GM23338 (cell line): Measurements from ENCODE around the gene TMEM30A. TPM values are rescaled to one million over a fixed set of nuclear protein-coding genes. Genes with fewer than 3 reads are reported as not detected.

ENCODE experiments used
- ATAC-seq: fragments of 200-7000 bp; cut with Tn5 transposase; 3 replicates; pipeline ENCODE4 v1.9.1; 2020
- DNase-seq: peaks from one replicate; pipeline ENCODE4 v3.0.0-alpha.2; 2015; ENCODE audit warnings: low spot score
- H2AFZ ChIP-seq: fragments of 200-600 bp; sonication (generic); 2 replicates; pipeline ENCODE4 v1.8.0; 2016; ENCODE audit warnings: antibody characterized with exemption, mild to moderate bottlenecking, moderate library complexity
- H3F3A ChIP-seq: fragments of 200-600 bp; sonication (generic); replicated peaks from 2 replicates; pipeline ENCODE4 v1.8.0; 2017; ENCODE audit warnings: antibody characterized with exemption, mixed run types, low read depth
- H3K27ac ChIP-seq: fragments of 200-600 bp; sonication (generic); 2 replicates; pipeline ENCODE4 v1.6.1; 2016; ENCODE audit warnings: low read depth
- H3K27me3 ChIP-seq: fragments of 200-600 bp; sonication (generic); 2 replicates; pipeline ENCODE4 v1.8.0; 2016; ENCODE audit warnings: mild to moderate bottlenecking, mixed run types, moderate library complexity; ENCODE audit not compliant: insufficient read depth
- H3K36me3 ChIP-seq: fragments of 200-600 bp; sonication (generic); 2 replicates; pipeline ENCODE4 v1.8.0; 2016; ENCODE audit warnings: mild to moderate bottlenecking; ENCODE audit not compliant: insufficient read depth
- H3K4me1 ChIP-seq: fragments of 200-600 bp; sonication (generic); 2 replicates; pipeline ENCODE4 v1.8.0; 2016; ENCODE audit warnings: mild to moderate bottlenecking, moderate library complexity; ENCODE audit not compliant: insufficient read depth
- H3K4me2 ChIP-seq: fragments of 200-600 bp; sonication (generic); 2 replicates; pipeline ENCODE4 v1.7.1; 2017; ENCODE audit warnings: mixed run types
- H3K4me3 ChIP-seq: fragments of 200-600 bp; sonication (generic); 2 replicates; pipeline ENCODE4 v1.6.1; 2016; ENCODE audit warnings: mixed run types
- H3K79me2 ChIP-seq: fragments of 200-600 bp; sonication (generic); replicated peaks from 2 replicates; pipeline ENCODE4 v1.8.0; 2017; ENCODE audit warnings: mild to moderate bottlenecking; ENCODE audit not compliant: insufficient read depth
- H3K9me2 ChIP-seq: fragments of 200-600 bp; sonication (generic); 2 replicates; pipeline ENCODE4 v1.8.0; 2017; ENCODE audit not compliant: insufficient read depth
- H4K20me1 ChIP-seq: fragments of 200-600 bp; sonication (generic); replicated peaks from 2 replicates; pipeline ENCODE4 v1.8.0; 2017; ENCODE audit warnings: mild to moderate bottlenecking; ENCODE audit not compliant: insufficient read depth
- H3K27ac Mint-ChIP-seq: 2 replicates; pipeline ENCODE4 v1.8.0; 2020; ENCODE audit warnings: inconsistent platforms, mild to moderate bottlenecking, moderate library complexity, mixed read lengths
- H3K27me3 Mint-ChIP-seq: 3 replicates; pipeline ENCODE4 v1.8.0; 2022; ENCODE audit warnings: low read depth, mild to moderate bottlenecking, moderate library complexity, mixed read lengths, inconsistent platforms; ENCODE audit not compliant: insufficient read depth, poor library complexity
- H3K36me3 Mint-ChIP-seq: 3 replicates; pipeline ENCODE4 v1.8.0; 2021; ENCODE audit warnings: low read depth, mild to moderate bottlenecking, inconsistent platforms, moderate library complexity, mixed read lengths
- H3K4me1 Mint-ChIP-seq: 3 replicates; pipeline ENCODE4 v1.8.0; 2020; ENCODE audit warnings: mild to moderate bottlenecking, inconsistent platforms, mixed read lengths
- H3K4me3 Mint-ChIP-seq: 3 replicates; pipeline ENCODE4 v1.8.0; 2021; ENCODE audit warnings: moderate library complexity, mild to moderate bottlenecking, inconsistent platforms, mixed read lengths
- H3K9me3 Mint-ChIP-seq: 3 replicates; pipeline ENCODE4 v1.8.0; 2020; ENCODE audit warnings: moderate library complexity, mild to moderate bottlenecking, inconsistent platforms, mixed read lengths
- CREB1 ChIP-seq: fragments of 250-450 bp; sonication (Bioruptor Pico); IDR thresholded peaks from 2 replicates; pipeline ENCODE4 v1.5.0; 2020; ENCODE audit warnings: low read depth, mild to moderate bottlenecking, moderate library complexity
- CTCF ChIP-seq, 2 experiments: fragments of 200-600 bp in 1 of 2; sonication (generic) in 1 of 2; conservative IDR thresholded peaks; 2 replicates each; pipeline versions ENCODE4 v1.5.1 to v1.6.1; 2016 to 2017; ENCODE audit warnings: antibody characterized with exemption in 2 of 2, low read depth in 2 of 2, mild to moderate bottlenecking in 2 of 2, moderate library complexity in 1 of 2
- ETS1 ChIP-seq: IDR thresholded peaks from 2 replicates; pipeline ENCODE4 v1.6.1; 2016; ENCODE audit warnings: antibody characterized with exemption
- EZH2phosphoT487 ChIP-seq: fragments of 200-600 bp; sonication (generic); IDR thresholded peaks from one replicate; pipeline ENCODE4 v1.8.1; 2018; ENCODE audit warnings: antibody characterized with exemption; ENCODE audit not compliant: unreplicated experiment
- REST ChIP-seq: IDR thresholded peaks from one replicate; pipeline ENCODE4 v1.6.1; 2018; ENCODE audit warnings: antibody characterized with exemption; ENCODE audit not compliant: unreplicated experiment
- polyA plus RNA-seq: library from polyadenylated mRNA; unstranded; fragments of >200 nt; fragmentation: Nextera tagmentation; extraction: Ambion mirVana; gene quantifications from 2 replicates; pipeline ENCODE4 v1.2.1, GENCODE V29; 2016
- total RNA-seq: library from RNA; depleted of rRNA; stranded (reverse); fragments of >200 nt; shearing (Covaris generic); gene quantifications from 2 replicates; pipeline ENCODE4 v1.2.3, GENCODE V29; 2014

TMEM30A gene
- total and polyA plus RNA-seq, 2 experiments from 2014 or later: 61.7 to 99.9 TPM

- no peaks in the 10 kb centered on the region for H4K20me1 ChIP-seq
- H3K4me3 ChIP-seq: no peak overlapping the region
- DNase-seq: peak; percentile 86
- no peaks in the 10 kb centered on the region for H3K36me3 Mint-ChIP-seq
- TF ChIP-seq CTCF (conservative IDR thresholded peaks at IDR 0.05; ENCODE audit: low read depth in 2 of 2) (peak; percentile 74 to 93), EZH2phosphoT487 (no peak)
- peaks cover 11% of the 10 kb centered on the region for H3K4me1 ChIP-seq
- no peak overlapping the region for H3K4me2 ChIP-seq
- no peaks in the 10 kb centered on the region for H3K27me3 ChIP-seq
- H3K9me3 Mint-ChIP-seq: no peaks in the 10 kb centered on the region
- no peaks in the 10 kb centered on the region for H3K36me3 ChIP-seq
- H3K27ac ChIP-seq: no peak overlapping the region
- H3K27ac Mint-ChIP-seq: no peak overlapping the region
- ATAC-seq: peak; percentile 58
- no peaks in the 10 kb centered on the region for H3F3A ChIP-seq
- no peaks in the 10 kb centered on the region for H3K9me2 ChIP-seq
- H3K4me1 Mint-ChIP-seq: peaks cover 13% of the 10 kb centered on the region
- no peak overlapping the region for H3K4me3 Mint-ChIP-seq
- no peaks in the 10 kb centered on the region for H3K79me2 ChIP-seq
- no peak overlapping the region for H2AFZ ChIP-seq
- H3K27me3 Mint-ChIP-seq: no peaks in the 10 kb centered on the region
These were observed 12.5 kb upstream of the TMEM30A start for GRCh38 chr6:75296811-75297779.

- Mint-ChIP-seq H3K36me3 (no peaks in the 10 kb centered on the region), H3K27me3 (no peaks in the 10 kb centered on the region), H3K4me3 (no peak overlapping the region), H3K4me1 (peaks cover 16% of the 10 kb centered on the region), H3K9me3 (no peaks in the 10 kb centered on the region), H3K27ac (no peak overlapping the region; the same call in 1 of the 2 replicates)
- Histone ChIP-seq H3K4me1 (peaks cover 5% of the 10 kb centered on the region; the same call in 1 of the 2 replicates), H3K4me3 (no peak overlapping the region), H3K4me2 (no peak overlapping the region), H3K27me3 (no peaks in the 10 kb centered on the region), H4K20me1 (no peaks in the 10 kb centered on the region), H2AFZ (no peak overlapping the region), H3F3A (no peaks in the 10 kb centered on the region), H3K36me3 (no peaks in the 10 kb centered on the region), H3K9me2 (no peaks in the 10 kb centered on the region), H3K79me2 (no peaks in the 10 kb centered on the region), H3K27ac (no peak overlapping the region)
- no peak for ATAC-seq
- no peak for DNase-seq
- TF ChIP-seq CTCF (conservative IDR thresholded peaks at IDR 0.05; ENCODE audit: low read depth in 2 of 2): no peak
- no peak for TF ChIP-seq ETS1
- no peak for TF ChIP-seq CREB1 (CRISPR knock-in tag)
- TF ChIP-seq REST: no peak
These were observed 8.0 kb upstream of the TMEM30A start for GRCh38 chr6:75292555-75292954.
